Fibroblast of lung (primary cell): ENCODE data around the gene PKHD1. TPM values are rescaled to one million over a fixed set of nuclear protein-coding genes. Genes with fewer than 3 reads are reported as not detected.

Experiments
- DNase-seq, 2 donors: peaks; one replicate each; pipeline versions ENCODE4 v3.0.0 to v3.0.0-alpha.2; 2010; ENCODE audit warnings: low read depth in 2 of 2
- H2AFZ ChIP-seq: 2 replicates; pipeline ENCODE4 v1.5.1; 2012; ENCODE audit warnings: low read length, control low read depth, inconsistent platforms
- H3K27ac ChIP-seq: 2 replicates; pipeline ENCODE4 v1.5.1; 2011; ENCODE audit warnings: low read length, control low read depth; ENCODE audit not compliant: insufficient read depth
- H3K27me3 ChIP-seq: 2 replicates; pipeline ENCODE4 v1.5.1; 2011; ENCODE audit warnings: mild to moderate bottlenecking, low read length; ENCODE audit not compliant: control insufficient read depth, insufficient read depth
- H3K36me3 ChIP-seq: 2 replicates; pipeline ENCODE4 v1.5.1; 2011; ENCODE audit warnings: low read length; ENCODE audit not compliant: control insufficient read depth, insufficient read depth
- H3K4me1 ChIP-seq: 2 replicates; pipeline ENCODE4 v1.5.1; 2011; ENCODE audit warnings: low read length; ENCODE audit not compliant: control insufficient read depth, insufficient read depth; ENCODE audit errors: extremely low read depth
- H3K4me2 ChIP-seq: 2 replicates; pipeline ENCODE4 v1.5.1; 2011; ENCODE audit warnings: low read length, control low read depth; ENCODE audit not compliant: insufficient read depth; ENCODE audit errors: extremely low read depth
- H3K4me3 ChIP-seq, 4 experiments: fragments of 200-600 bp in 1 of 4; sonication (generic) in 1 of 4; replicated peaks in 1 of 4; 2 replicates each; pipeline ENCODE4 v1.5.1; 2011 to 2016; ENCODE audit warnings: low read length in 4 of 4, low read depth in 3 of 4, mild to moderate bottlenecking in 3 of 4, control low read depth in 2 of 4, inconsistent platforms in 1 of 4, mixed read lengths in 1 of 4; ENCODE audit not compliant: insufficient read depth in 1 of 4; ENCODE audit errors: control extremely low read depth in 1 of 4
- H3K79me2 ChIP-seq: 2 replicates; pipeline ENCODE4 v1.5.1; 2012; ENCODE audit warnings: mild to moderate bottlenecking, low read length, inconsistent platforms; ENCODE audit not compliant: control insufficient read depth, insufficient read depth
- H3K9ac ChIP-seq: 2 replicates; pipeline ENCODE4 v1.5.1; 2011; ENCODE audit warnings: mild to moderate bottlenecking, low read length, control low read depth; ENCODE audit not compliant: insufficient read depth
- H3K9me3 ChIP-seq: 2 replicates; pipeline ENCODE4 v1.5.1; 2012; ENCODE audit warnings: low read depth, low read length; ENCODE audit not compliant: control insufficient read depth, insufficient read depth
- H4K20me1 ChIP-seq: 2 replicates; pipeline ENCODE4 v1.5.1; 2011; ENCODE audit warnings: low read length; ENCODE audit not compliant: control insufficient read depth, insufficient read depth; ENCODE audit errors: extremely low read depth
- CTCF ChIP-seq, 2 donors: IDR thresholded peaks in 1 of 2; conservative IDR thresholded peaks in 1 of 2; 1 replicate in 1 of 2; 2 replicates in 1 of 2; pipeline ENCODE4 v1.5.1; 2011 to 2012; ENCODE audit warnings: low read length in 2 of 2, control low read depth in 1 of 2, inconsistent platforms in 1 of 2, low read depth in 1 of 2, mild to moderate bottlenecking in 1 of 2
- EZH2 ChIP-seq: IDR thresholded peaks from 2 replicates; pipeline ENCODE4 v1.5.1; 2012; ENCODE audit warnings: low read length, control low read depth, mild to moderate bottlenecking; ENCODE audit errors: missing control alignments
- polyA plus RNA-seq, 2 donors: library from polyadenylated mRNA; depleted of rRNA in 1 of 2; stranded (reverse) in 1 of 2; unstranded in 1 of 2; fragments of >200 nt; gene quantifications; 2 replicates each; pipeline ENCODE4 v1.2.1, GENCODE V29; 2011 to 2012; ENCODE audit warnings: missing spikeins in 1 of 2
- total RNA-seq: library from RNA; depleted of rRNA; stranded (reverse); fragments of >200 nt; gene quantifications from 2 replicates; pipeline ENCODE4 v1.2.1, GENCODE V29; 2014

Gene PKHD1
- total and polyA plus RNA-seq, 2 donors (not counting 1 experiment from before 2014, with no cell fraction given) = not detected

GRCh38 chr6:51995214-51995755 is 92.1 kb downstream of the PKHD1 start:
- Histone ChIP-seq H3K4me2 (no peak overlapping the region), H3K9me3 (no peaks in the 10 kb centered on the region), H2AFZ (no peak overlapping the region), H3K79me2 (no peaks in the 10 kb centered on the region), H4K20me1 (no peaks in the 10 kb centered on the region), H3K27ac (no peak overlapping the region), H3K9ac (no peak overlapping the region), H3K36me3 (no peaks in the 10 kb centered on the region), H3K4me3 (no peak overlapping the region), H3K27me3 (no peaks in the 10 kb centered on the region), H3K4me1 (no peaks in the 10 kb centered on the region)
- TF ChIP-seq CTCF (conservative IDR thresholded peaks at IDR 0.05 in 1 of 2, IDR thresholded peaks at IDR 0.05 in 1 of 2; ENCODE audit: low read depth in 1 of 2, low read length in 2 of 2) (no peak), EZH2 (no peak)
- DNase-seq = no peak

GRCh38 chr6:51992876-51993275 is 94.5 kb downstream of the PKHD1 start:
- Histone ChIP-seq H4K20me1 (no peaks in the 10 kb centered on the region), H3K27me3 (no peaks in the 10 kb centered on the region), H3K4me3 (no peak overlapping the region), H3K79me2 (no peaks in the 10 kb centered on the region), H3K9me3 (no peaks in the 10 kb centered on the region), H2AFZ (no peak overlapping the region), H3K36me3 (no peaks in the 10 kb centered on the region), H3K9ac (no peak overlapping the region), H3K4me2 (no peak overlapping the region), H3K27ac (no peak overlapping the region), H3K4me1 (no peaks in the 10 kb centered on the region)
- no peak for DNase-seq
- TF ChIP-seq CTCF (conservative IDR thresholded peaks at IDR 0.05 in 1 of 2, IDR thresholded peaks at IDR 0.05 in 1 of 2; ENCODE audit: low read depth in 1 of 2, low read length in 2 of 2) (no peak), EZH2 (no peak)

GRCh38 chr6:51989789-51990188 is 97.6 kb downstream of the PKHD1 start:
- Histone ChIP-seq H3K27me3 (no peaks in the 10 kb centered on the region), H3K27ac (no peak overlapping the region), H3K79me2 (no peaks in the 10 kb centered on the region), H3K9ac (no peak overlapping the region), H3K4me3 (no peak overlapping the region), H3K4me1 (no peaks in the 10 kb centered on the region), H3K4me2 (no peak overlapping the region), H4K20me1 (no peaks in the 10 kb centered on the region), H2AFZ (no peak overlapping the region), H3K36me3 (no peaks in the 10 kb centered on the region), H3K9me3 (no peaks in the 10 kb centered on the region)
- no peak for DNase-seq
- TF ChIP-seq CTCF (conservative IDR thresholded peaks at IDR 0.05 in 1 of 2, IDR thresholded peaks at IDR 0.05 in 1 of 2; ENCODE audit: low read depth in 1 of 2, low read length in 2 of 2) (no peak), EZH2 (no peak)
